GM23338 (cell line): ENCODE data around the gene SLC36A1.
A peak's percentile ranks its signal among the peaks of the same experiment; 100 is the strongest.

Experiments used
- CTCF ChIP-seq, 2 experiments: fragments of 200-600 bp in 1 of 2; sonication (generic) in 1 of 2; conservative IDR thresholded peaks; 2 replicates each; pipeline versions ENCODE4 v1.5.1 to v1.6.1; 2016 to 2017; ENCODE audit warnings: antibody characterized with exemption in 2 of 2, low read depth in 2 of 2, mild to moderate bottlenecking in 2 of 2, moderate library complexity in 1 of 2
- EZH2phosphoT487 ChIP-seq: fragments of 200-600 bp; sonication (generic); IDR thresholded peaks from one replicate; pipeline ENCODE4 v1.8.1; 2018; ENCODE audit warnings: antibody characterized with exemption; ENCODE audit not compliant: unreplicated experiment
- REST ChIP-seq: IDR thresholded peaks from one replicate; pipeline ENCODE4 v1.6.1; 2018; ENCODE audit warnings: antibody characterized with exemption; ENCODE audit not compliant: unreplicated experiment

GRCh38 chr5:151447174-151448037, at the start of gene SLC36A1:
- no peak for TF ChIP-seq EZH2phosphoT487
- peak; percentile 88 to 90 for TF ChIP-seq CTCF (conservative IDR thresholded peaks at IDR 0.05; ENCODE audit: low read depth in 2 of 2)
- TF ChIP-seq REST, result no peak
